Measurements from ENCODE around the gene ELP1.

The ELP1 gene

GRCh38 chr9:108967916-108968315, 34.0 kb upstream of the ELP1 start:
- TF ChIP-seq CTCF (IDR thresholded peaks at IDR 0.05; ENCODE audit: insufficient read depth, low read length) (no peak), POLR2AphosphoS5 (IDR thresholded peaks at IDR 0.05; ENCODE audit: low read depth) (no peak), SPI1 (IDR thresholded peaks at IDR 0.05; ENCODE audit: borderline replicate concordance, low read depth) (no peak), REST (IDR thresholded peaks at IDR 0.05; ENCODE audit: insufficient replicate concordance, low read depth) (no peak), GABPA (IDR thresholded peaks at IDR 0.05; ENCODE audit: low read depth) (no peak)
- no peak overlapping the region for H3K4me3 ChIP-seq (replicated peaks; ENCODE audit: insufficient read depth, low read length)
- no peak overlapping the region for H3K27ac ChIP-seq (replicated peaks)
- no peaks in the 10 kb centered on the region for H3K27me3 ChIP-seq (ENCODE audit: insufficient read depth, poor library complexity, severe bottlenecking)
- DNase-seq (ENCODE audit: low read depth in 1 of 2, low spot score in 1 of 2), result no peak

DNA sequence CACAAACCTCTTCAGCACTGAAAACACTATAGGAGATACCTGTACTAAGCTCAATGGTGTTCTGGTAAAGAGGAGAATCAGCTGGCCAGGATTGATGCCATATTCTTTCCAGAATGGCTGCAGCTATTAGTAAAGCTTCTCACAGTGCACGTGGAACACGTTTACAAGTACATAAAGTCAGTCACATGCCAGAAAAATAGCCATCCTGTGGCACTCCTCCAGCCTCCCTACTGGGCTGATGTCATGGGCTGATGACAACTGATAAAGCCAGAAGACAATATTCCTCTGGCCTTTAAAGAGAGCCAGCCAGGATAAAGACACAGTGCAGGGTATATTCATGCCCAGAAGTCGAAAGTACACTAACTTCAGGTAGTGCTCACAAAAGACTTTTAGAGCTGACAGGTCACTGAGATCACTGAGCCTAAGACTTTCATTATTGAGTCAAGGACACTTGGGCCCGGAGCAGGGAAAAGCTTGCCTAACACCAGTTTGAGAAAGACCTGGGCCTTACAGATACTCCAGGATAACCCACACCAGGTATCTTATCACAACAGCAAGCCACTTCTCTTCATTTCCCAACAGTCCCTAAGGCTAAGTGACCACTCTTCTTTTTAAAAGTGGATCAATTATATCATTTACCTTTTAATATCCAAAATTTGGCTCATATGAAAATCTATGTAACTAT, 29.7 kb upstream of the ELP1 start:
- TF ChIP-seq SPI1 (IDR thresholded peaks at IDR 0.05; ENCODE audit: borderline replicate concordance, low read depth), result no peak
- TF ChIP-seq CTCF (IDR thresholded peaks at IDR 0.05; ENCODE audit: insufficient read depth, low read length), result no peak
- no peak overlapping the region for H3K27ac ChIP-seq (replicated peaks)
- no peaks in the 10 kb centered on the region for H3K27me3 ChIP-seq (ENCODE audit: insufficient read depth, poor library complexity, severe bottlenecking)
- no peak overlapping the region for H3K4me3 ChIP-seq (replicated peaks; ENCODE audit: insufficient read depth, low read length)
- DNase-seq (ENCODE audit: low read depth in 1 of 2, low spot score in 1 of 2), result no peak

- Histone ChIP-seq H3K4me3 (replicated peaks; ENCODE audit: insufficient read depth, low read length) (no peak overlapping the region), H3K27me3 (ENCODE audit: insufficient read depth, poor library complexity, severe bottlenecking) (no peaks in the 10 kb centered on the region), H3K27ac (replicated peaks) (no peak overlapping the region)
- no peak for DNase-seq (ENCODE audit: low read depth in 1 of 2, low spot score in 1 of 2)
- TF ChIP-seq GABPA (IDR thresholded peaks at IDR 0.05; ENCODE audit: low read depth), result no peak
- no peak for TF ChIP-seq CTCF (IDR thresholded peaks at IDR 0.05; ENCODE audit: insufficient read depth, low read length)
- no peak for TF ChIP-seq POLR2AphosphoS5 (IDR thresholded peaks at IDR 0.05; ENCODE audit: low read depth)
- TF ChIP-seq SPI1 (IDR thresholded peaks at IDR 0.05; ENCODE audit: borderline replicate concordance, low read depth), result no peak
Observed at GRCh38 chr9:108961151-108961550, 27.2 kb upstream of the ELP1 start.

GRCh38 chr9:108960331-108960730, 26.4 kb upstream of the ELP1 start:
- DNase-seq (ENCODE audit: low read depth in 1 of 2, low spot score in 1 of 2), result no peak
- no peak overlapping the region for H3K27ac ChIP-seq (replicated peaks)
- TF ChIP-seq REST (IDR thresholded peaks at IDR 0.05; ENCODE audit: insufficient replicate concordance, low read depth), result no peak
- no peak for TF ChIP-seq SPI1 (IDR thresholded peaks at IDR 0.05; ENCODE audit: borderline replicate concordance, low read depth)
- no peak for TF ChIP-seq CTCF (IDR thresholded peaks at IDR 0.05; ENCODE audit: insufficient read depth, low read length)
- no peaks in the 10 kb centered on the region for H3K27me3 ChIP-seq (ENCODE audit: insufficient read depth, poor library complexity, severe bottlenecking)
- H3K4me3 ChIP-seq (replicated peaks; ENCODE audit: insufficient read depth, low read length), result no peak overlapping the region

Measured in HL-60 (cell line).